Sciatic nerve (tissue), 2 donors: ENCODE results near the gene LTA4H. TPM values are rescaled to one million over a fixed set of nuclear protein-coding genes. Genes with fewer than 3 reads are reported as not detected.
A peak's percentile ranks its signal among the peaks of the same experiment; 100 is the strongest.

Experiments
- ATAC-seq: fragments of 200-7000 bp; cut with Tn5 transposase; one replicate; pipeline ENCODE4 v1.9.1; 2020; ENCODE audit warnings: mild to moderate bottlenecking, moderate library complexity
- DNase-seq: peaks from one replicate; pipeline ENCODE4 v3.0.0-alpha.2; 2020; ENCODE audit warnings: low spot score
- intact Hi-C: fragments of 100-400 bp; cut with DNase I; formaldehyde crosslinking; loops from one replicate; pipeline ENCODE4 v1.14.2; 2022
- total RNA-seq: library from RNA; stranded (reverse); fragmentation: NEBNext Ultra II Directional; extraction: Animal tissue kit (Norgen Biotek cat#: 25700); gene quantifications from one replicate; pipeline ENCODE4 v1.2.1, GENCODE V29; 2021
- donor health status: DM: no; HTN: no; CAD: no.
- donor health status: DM: no; HTN: no; CAD: no.

Gene LTA4H
- total RNA-seq, 1 donor from 2014 or later: 56.5 TPM

DNA sequence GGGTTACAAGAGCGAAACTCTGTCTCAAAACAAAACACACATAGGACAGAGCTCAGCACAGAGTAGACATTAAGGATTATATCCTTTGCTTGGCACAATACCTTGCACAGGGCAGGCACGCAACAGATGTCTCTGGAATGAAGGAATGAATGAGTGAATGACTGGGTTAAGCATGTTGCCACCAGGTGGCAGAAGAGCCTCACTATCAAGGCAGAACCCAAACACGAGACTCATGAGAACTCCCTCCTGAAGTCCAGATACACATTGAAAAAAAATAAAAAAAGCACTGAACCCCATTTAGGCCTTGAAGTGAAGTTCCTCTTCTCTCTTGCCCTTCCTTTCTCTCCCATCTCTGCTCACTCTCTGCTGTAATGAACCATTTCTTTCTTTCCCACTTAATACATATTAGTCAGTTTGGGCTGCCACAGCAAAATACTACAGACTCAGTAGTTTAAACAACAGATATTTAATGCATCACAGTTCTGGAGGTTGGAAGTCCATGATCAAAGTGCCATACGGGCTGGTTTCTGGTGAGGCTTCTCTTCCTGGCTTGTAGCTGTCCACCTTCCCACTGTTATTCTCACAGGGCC is 26.6 kb upstream of the LTA4H start:
- intact Hi-C loops: loop anchor here (10.0 kb wide), 2 partner anchors 143 to 343 kb away; partner anchors contain the start of gene CDK17
- ATAC-seq (peak; percentile 87), DNase-seq (peak; percentile 79)

DNA sequence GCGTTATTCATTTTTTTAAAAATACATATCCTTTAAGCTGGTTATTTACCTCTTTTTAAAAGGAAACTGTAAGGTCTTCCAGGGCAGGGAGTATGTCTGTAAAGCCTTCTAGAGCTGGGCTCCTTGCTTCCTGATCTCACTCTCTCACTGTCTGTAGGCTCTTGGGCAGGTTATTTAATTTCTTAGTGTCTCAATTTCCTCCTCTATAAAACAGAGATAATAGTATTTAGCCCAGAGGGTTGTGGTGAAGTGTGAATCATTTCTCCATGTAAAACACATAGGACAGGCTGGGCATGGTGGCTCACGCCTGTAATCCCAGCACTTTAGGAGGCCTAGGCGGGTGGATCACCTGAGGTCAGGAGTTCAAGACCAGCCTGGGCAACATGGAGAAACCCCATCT is 25.9 kb upstream of the LTA4H start:
- ATAC-seq (no peak), DNase-seq (no peak)
- intact Hi-C loops: loop anchor here (10.0 kb wide), 2 partner anchors 143 to 343 kb away; partner anchors contain the start of gene CDK17

DNA sequence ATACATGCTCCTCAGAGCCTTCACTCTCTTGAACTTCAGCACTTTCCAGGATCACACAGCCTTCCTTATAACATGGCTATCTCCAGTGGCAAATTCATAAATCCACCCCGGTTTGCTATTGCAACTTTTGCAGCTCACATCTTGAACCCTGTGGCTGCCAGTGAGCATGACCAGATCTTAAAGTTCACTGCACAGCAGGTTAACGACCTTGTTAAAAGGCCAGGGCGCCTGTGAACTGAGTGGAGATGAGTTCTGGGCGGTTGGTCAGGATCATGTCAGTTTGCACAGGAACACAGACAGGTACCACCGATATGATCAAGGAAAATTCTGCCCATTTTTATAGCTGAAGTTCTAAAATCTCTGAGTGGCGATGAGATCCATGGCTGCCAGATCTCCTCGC is 24.7 kb upstream of the LTA4H start:
- DNase-seq: no peak
- ATAC-seq: no peak
- intact Hi-C loops: loop anchor here (10.0 kb wide), 2 partner anchors 145 to 345 kb away; partner anchors contain the start of gene CDK17

DNA sequence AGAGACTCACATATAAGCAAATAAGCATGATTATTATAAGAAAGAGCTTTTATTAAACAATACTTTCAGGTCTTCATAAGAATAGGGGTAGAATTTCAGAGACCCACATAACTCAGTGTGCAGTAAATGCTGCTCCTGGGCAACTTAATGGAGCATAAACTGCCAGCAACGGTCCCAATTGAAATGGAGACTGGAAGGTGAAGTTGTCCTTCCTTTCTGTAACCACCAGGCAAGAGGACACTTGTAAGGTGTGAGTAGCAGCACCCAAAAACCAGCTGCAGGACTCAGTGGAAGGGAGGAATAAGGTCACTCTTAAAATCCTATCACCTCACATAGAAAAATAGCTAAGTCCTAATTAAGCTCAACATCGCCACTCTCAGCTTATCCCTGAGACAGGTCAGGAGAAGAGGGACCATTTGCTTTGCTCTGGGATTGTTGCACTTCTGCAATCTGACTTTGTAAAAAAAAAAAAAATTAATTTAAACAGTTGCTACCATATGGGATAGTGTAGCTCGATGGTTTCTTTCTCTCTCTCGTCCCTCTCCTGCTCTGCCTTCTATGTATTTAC is 22.7 kb upstream of the LTA4H start:
- intact Hi-C loops: loop anchor here (10.0 kb wide), 1 partner anchor 447 kb away; no protein-coding TSS in a partner anchor
- DNase-seq: no peak
- ATAC-seq: no peak

DNA sequence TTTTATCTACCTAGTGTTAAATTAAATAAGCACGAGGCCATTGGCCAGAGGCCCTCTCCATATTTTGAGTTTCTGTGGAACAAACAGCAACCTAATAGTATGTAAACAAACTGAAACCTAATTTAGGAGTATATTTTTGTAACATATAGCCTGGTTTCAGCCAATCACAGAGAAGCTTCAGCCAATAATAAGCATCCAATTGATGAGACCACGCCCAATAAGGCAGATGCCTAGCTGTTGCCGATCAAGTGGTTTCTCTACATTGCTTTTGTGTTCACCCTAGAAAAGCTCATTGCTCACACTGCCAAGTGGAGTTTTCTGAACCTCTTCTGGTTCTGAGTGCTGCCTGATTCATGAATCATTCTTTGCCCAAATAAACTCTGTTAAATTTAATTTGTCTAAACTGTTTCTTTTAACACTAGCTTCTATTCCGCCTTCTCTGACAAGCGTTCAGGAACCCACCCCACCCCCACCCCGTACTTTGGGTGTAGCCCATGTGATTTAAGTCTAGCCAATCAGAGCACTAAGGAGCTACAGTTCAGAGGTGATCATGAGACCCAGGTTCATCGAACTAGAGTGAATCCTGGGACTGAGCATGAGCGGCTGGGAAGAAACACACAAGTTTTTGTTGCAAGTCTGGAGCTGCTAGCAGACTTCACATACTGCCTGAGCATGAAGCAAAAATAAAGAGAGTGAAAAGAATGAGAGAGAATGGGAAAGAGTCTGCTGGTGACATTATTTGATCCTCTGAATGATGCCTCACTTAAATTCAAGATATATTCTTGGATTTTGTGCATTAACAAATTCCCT is 21.5 kb upstream of the LTA4H start:
- intact Hi-C loops: loop anchor here (10.0 kb wide), 1 partner anchor 448 kb away; no protein-coding TSS in a partner anchor
- ATAC-seq: no peak
- DNase-seq: no peak

DNA sequence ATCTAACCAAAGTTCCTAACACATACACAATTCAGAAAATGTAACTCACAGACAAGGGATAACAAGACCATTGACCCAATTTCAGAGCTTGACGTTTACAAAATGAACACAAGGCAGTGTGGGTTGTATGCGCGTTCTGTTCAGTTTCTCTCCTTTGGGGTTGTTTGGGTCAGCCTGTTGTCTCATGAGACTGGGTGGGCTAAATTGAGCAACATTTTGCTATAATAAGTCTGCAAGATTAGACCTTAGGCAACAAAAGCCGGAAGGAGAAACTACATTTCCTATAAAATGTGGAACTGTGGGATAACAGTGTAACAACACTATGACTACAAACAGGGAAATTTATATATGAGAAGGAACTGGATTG is 18.8 kb upstream of the LTA4H start:
- DNase-seq: no peak
- intact Hi-C loops: loop anchor here (10.0 kb wide), 1 partner anchor 451 kb away; no protein-coding TSS in a partner anchor
- peak; percentile 49 for ATAC-seq

DNA sequence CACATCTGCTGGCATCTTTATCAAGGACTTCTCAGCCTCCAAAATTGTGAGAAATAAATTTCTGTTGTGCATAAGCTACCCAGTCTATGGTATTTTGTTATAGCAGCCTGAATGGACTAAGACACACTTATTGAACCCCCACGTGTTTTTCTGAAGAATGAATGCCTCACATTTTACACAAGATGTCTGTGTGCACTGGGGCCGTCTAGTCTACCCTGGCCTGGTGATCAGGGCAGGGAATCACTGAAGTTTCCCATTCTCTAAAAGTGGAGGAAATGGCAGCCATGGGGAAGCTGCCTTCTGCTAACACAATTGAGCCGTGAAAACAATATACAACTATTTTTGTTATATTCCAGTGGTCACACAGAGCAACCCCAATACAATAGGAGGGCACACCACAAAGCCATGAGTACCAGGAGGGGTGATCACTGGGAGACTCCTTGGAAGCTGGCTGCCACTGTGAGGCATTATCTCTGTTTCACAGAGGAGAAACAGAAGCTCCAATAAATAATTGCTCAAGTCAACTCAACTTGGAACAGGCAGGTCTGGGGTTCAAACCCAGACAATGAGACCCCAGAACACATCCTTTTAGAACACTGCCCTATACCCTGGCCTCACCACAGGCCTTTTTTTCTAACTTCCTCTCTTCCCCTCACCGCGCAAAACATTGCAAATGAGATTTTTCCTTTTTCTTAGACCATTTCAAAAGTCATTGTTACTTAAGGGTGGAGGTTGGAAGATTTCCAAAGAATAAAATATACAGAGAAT is 18.3 kb upstream of the LTA4H start:
- ATAC-seq: peak; percentile 38
- DNase-seq: no peak
- intact Hi-C loops: loop anchor here (10.0 kb wide), 1 partner anchor 451 kb away; no protein-coding TSS in a partner anchor

DNA sequence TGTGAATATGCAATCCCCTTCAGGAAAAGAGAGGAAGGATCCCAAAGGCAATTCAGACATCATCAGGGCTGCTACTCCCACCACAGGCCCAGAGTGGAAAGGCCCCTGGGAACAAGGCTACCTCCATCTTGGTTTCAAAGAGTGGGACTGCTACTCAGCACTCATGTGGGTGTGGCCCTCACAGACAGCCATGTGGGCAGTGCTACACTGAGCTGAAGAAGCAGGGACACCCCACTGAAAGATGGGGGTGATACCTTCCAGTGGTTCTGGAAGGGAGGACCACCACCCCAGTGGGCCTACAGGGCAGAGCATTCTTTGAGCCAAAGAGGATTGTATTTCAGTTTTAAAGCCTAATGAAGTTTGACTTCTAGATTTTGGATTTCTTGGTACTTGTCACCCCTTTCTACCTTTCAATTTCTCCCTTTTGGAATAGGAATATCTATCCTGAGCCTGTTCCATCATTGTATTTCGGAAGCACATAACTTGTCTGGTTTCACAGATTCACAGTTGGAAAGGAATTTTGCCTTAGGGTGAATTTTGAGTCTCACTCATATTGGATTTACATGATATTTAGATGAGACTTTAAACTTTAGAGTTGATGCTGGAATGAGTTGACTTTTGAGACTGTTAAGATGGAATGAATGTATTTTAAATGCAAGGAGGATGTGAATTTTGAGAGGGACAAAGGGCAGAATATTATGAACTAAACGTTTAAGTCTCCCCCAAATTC is 16.5 kb upstream of the LTA4H start:
- intact Hi-C loops: loop anchor here (10.0 kb wide), 1 partner anchor 453 kb away; no protein-coding TSS in a partner anchor
- DNase-seq: no peak
- no peak for ATAC-seq

DNA sequence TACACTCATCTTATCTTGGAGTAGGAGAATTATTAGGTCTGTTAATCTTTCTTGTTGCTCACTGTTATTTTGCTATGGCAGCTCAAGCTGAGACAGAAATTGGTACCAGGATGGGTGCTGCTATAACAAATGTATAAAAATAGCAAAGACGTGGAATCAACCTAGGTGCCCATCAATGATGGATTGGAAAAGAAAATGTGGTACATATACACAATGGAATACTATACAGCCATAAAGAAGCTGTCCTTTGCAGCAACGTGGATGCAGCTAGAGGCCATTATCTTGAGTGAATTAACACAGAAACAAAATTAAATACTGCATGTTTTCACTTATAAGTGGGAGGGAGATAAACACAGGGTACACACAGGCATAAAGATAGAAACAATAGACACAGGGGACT is 14.8 kb upstream of the LTA4H start:
- ATAC-seq (no peak), DNase-seq (no peak)
- intact Hi-C loops: loop anchor here (10.0 kb wide), 1 partner anchor 455 kb away; no protein-coding TSS in a partner anchor

DNA sequence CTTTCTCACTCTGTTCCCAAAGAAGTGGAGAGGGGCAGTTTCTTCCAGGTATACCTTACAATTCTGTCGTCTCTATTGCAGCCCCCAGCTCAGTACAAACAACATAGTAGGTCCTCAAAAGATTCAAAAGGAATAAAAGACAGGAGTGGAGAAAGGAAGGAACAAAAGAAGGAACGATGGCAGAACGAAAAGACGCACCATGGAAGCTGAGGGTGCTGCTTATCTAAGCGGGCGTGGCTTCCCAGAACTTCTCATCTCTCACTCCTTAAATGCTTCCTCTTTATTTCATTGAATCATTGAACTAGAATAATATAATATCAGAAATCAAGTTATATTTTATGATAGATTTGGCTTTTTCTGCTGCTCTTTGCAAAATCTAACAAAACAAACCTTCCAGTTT is 13.7 kb upstream of the LTA4H start:
- ATAC-seq: no peak
- DNase-seq: no peak
- intact Hi-C loops: no loop called here

DNA sequence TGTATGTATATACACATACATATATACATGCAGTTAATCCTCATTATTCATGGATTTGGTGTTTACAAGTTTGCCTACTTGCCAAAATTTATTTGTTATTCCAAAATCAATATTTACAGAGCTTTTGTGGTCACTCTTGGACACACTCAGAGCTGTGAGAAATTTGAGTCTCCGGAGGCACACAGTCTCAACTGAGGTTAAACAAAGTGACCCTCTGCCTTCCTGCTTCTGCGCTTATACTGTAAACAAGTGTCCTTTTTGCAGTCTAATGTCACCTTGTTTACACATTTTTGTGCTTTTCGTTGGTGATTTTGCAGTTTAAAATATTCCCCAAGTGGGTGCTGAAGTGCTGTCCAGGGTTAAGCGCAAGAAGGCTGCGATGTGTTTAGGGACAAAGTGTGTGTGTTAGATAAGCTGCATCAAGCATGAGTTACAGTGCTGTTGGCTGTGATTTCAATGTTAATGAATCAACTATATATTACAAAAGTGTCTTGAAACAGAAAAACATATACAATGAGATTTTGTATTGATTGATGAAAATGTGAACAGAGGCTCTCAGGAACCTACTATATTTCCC is 13.1 kb upstream of the LTA4H start:
- DNase-seq (no peak), ATAC-seq (peak; percentile 81)
- intact Hi-C loops: no loop called here

DNA sequence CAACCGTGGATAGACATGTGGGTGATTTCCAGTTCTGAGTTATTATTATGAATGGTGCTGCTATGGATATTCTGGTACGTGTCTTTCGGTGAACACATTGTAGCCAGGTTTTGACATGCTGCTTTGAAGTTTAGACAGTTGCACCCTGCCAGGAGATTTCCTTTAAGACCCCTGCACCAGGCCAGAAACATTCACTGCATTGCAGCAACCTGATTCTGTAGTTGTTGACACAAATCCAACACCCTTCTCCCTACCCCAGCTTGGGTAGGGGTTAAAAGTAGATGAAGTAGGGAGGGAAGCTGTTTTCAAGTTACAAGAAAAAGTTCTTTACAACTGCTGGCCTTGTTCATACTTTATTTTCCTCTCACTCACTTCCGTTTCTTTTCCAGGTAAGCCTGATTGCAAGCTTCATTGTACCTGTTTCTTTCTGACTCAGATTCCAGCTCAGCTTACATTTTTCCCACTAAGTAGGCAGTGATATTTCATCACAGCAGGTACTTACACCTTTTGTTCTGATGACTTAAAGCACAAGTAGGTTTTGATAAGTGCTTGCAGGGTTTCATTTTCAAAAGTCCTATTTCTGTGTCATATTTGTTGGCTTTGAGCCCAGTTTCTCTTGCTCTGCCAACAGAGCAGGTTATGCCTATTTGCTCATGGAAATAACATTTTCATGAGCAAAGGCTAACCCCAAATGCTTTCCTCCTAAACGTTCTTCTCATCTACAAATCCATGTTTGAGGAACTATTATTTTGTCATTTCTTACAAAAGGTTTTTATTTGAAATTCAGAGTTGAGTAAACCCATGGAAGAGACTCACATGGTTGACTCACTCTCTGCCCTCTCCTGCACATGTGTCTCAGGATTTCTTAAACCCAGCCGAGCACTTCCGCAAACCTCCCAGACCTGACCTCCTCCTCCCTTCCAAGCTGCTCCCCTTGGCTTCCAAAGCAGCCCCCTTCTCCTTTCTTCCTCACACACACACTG is 12.1 kb upstream of the LTA4H start:
- intact Hi-C loops: no loop called here
- ATAC-seq (peak; percentile 91), DNase-seq (no peak)

DNA sequence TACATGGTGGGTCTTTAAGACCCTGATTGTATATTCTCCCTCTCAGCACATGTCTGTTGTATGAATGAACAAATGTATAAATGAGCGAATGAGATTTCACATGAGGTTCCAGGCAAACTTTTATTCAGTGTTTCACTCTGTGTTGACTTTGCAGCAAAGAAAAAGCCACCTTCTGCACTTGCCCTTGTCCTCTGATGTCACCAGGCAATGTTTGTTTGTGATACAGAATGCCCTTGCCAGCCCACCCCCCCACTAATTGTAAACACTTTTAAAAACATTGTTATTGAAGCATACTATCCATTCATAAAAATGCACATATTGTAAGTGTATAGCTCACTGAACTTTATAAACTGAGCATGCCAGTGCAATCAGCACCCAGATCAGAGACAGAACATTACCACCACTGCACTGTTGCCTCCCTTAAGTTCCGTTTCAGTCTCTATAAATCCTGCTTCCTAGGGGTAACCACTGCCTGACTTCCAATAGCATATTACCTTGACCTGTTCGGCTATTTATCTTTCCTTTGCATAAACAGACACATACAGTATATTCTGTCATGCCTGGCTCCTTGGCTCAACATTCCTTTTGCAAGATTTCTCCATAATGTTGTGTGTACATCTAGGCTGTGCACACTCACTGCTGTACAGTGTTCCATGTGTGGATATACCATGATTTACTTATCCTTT is 11.3 kb upstream of the LTA4H start:
- intact Hi-C loops: no loop called here
- ATAC-seq (no peak), DNase-seq (no peak)

DNA sequence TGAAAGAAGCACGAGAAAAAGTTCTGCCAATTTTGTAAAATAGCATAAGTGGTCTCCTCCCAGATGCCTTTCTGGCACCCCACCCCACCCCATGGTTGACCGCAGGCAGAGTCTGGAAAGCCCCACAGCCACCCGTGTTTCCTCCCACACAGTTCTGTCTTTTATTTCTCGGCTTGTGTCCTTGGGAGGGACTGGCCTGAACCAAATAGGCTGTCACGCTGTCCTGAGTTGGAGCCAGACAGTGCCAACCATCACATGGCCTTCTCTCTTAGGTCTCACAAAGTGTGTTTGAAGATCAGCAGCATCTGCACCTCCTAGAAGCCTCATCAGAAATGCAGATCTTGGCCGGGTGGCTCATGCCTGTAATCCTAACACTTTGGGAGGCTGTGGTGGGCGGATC is 10.2 kb upstream of the LTA4H start:
- intact Hi-C loops: no loop called here
- ATAC-seq: peak; percentile 26
- no peak for DNase-seq

DNA sequence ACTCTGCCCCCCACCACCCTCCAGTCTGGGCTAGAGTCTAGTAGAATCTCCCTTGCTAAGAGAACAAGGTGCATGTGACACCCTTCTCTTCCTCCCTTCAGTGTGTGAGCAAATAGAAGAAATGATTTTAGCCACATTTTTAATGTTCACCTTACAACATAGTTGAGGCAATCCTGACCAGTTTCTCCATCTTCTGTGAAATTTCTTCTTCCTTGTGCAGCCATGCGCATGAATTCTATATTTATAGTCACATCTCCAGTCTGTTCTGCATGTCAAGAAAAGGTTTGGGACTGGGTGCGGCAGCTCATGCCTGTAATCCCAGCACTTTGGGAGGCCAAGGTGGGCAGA is 9.5 kb upstream of the LTA4H start:
- DNase-seq: no peak
- ATAC-seq: no peak
- intact Hi-C loops: no loop called here

DNA sequence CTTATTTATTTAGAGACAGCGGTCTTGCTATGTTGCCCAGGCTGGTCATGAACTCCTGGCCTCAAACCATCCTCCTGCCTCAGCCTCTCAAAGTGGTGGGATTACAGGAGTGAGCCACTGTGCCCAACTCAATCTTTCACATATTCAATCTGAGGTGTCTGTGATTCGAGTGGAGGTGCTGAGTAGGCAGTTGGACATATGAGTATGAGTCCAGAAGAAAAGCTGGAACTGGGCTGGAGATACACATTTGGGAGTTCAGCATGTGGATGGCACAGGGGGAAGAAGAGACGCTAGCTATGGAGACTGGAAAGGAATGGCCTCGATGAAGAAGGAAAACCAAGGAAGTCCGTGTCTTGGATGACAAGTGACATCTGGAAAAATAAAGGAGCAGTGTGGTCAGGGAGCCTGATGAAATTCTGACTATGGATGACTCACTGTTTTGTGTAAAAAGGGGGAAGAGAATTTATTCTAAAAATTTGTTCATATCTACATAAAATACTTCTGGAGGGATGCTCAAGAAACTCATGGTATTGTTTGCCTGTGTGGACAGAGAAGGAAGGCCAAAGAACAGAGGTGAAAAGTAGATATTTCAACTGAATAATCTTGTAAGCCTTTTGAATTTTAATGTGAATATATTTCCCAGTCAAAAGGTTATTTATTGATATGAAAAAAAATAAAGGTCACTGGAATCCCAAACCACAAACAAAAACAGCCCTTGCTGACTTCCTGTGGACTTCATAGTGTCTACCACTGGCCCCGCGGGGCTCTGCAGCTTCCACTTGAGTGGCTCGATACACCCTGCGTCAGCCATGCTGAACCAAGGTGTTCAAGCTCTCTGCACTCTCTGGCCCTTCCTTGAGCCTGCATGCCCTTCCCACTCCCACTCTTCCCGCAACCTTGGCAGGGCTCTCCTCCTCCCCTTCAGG is 8.9 kb upstream of the LTA4H start:
- intact Hi-C loops: no loop called here
- DNase-seq (no peak), ATAC-seq (no peak)
